Stimulated activated CD4-positive, alpha-beta T cell treated with anti-CD3 and anti-CD28 coated beads, Interleukin-2, amount 100 ng/mL, for 4 hours (primary cell): ENCODE results near the gene DAPK2.
"Not testable (repeated sequence)": the region's sequence is repeated elsewhere in the genome, so short reads cannot be mapped to it uniquely, and the experiment has no call there.

Experiments used
- DNase-seq: peaks from one replicate; pipeline ENCODE4 v3.0.0-alpha.2; 2020; ENCODE audit warnings: low read depth

Gene DAPK2

GRCh38 chr15:63972801-63973200, 73.5 kb downstream of the DAPK2 start:
- no peak for DNase-seq

GRCh38 chr15:63971904-63972303, 74.4 kb downstream of the DAPK2 start:
- no peak for DNase-seq

- DNase-seq: peak; percentile 39
Observed at GRCh38 chr15:63971427-63971805, 74.9 kb downstream of the DAPK2 start.

- no peak for DNase-seq
Observed at GRCh38 chr15:63970621-63971426, 75.5 kb downstream of the DAPK2 start.

- no peak for DNase-seq
Observed at GRCh38 chr15:63969652-63970421, 76.4 kb downstream of the DAPK2 start.

- no peak for DNase-seq
Observed at GRCh38 chr15:63968700-63969099, 77.6 kb downstream of the DAPK2 start.

- DNase-seq: no peak
Observed at GRCh38 chr15:63968122-63968524, 78.2 kb downstream of the DAPK2 start.

- DNase-seq: no peak
Observed at GRCh38 chr15:63967616-63968015, 78.7 kb downstream of the DAPK2 start.

- not testable (repeated sequence) for DNase-seq
Observed at GRCh38 chr15:63962947-63963721, 83.2 kb downstream of the DAPK2 start.

- DNase-seq: no peak
Observed at GRCh38 chr15:63953524-63953923, 92.8 kb downstream of the DAPK2 start.

GRCh38 chr15:63950911-63951481, 95.3 kb downstream of the DAPK2 start:
- no peak for DNase-seq

- DNase-seq: no peak
Observed at GRCh38 chr15:63948971-63949370, 97.3 kb downstream of the DAPK2 start.

GRCh38 chr15:63948436-63948835, 97.8 kb downstream of the DAPK2 start:
- no peak for DNase-seq

- DNase-seq: no peak
Observed at GRCh38 chr15:63947228-63947627, 99.1 kb downstream of the DAPK2 start.

GRCh38 chr15:63946524-63947065, 99.7 kb downstream of the DAPK2 start:
- no peak for DNase-seq

GRCh38 chr15:63945838-63946298, 100.4 kb downstream of the DAPK2 start:
- DNase-seq: no peak

GRCh38 chr15:63945007-63945788, 101.1 kb downstream of the DAPK2 start:
- peak; percentile 38 for DNase-seq

GRCh38 chr15:63944681-63944955, 101.7 kb downstream of the DAPK2 start:
- DNase-seq: no peak

- DNase-seq: no peak
Observed at GRCh38 chr15:63943829-63944680, 102.2 kb downstream of the DAPK2 start.
